ENCODE measurements around the gene SOX10.
"Not testable (repeated sequence)": the region's sequence is repeated elsewhere in the genome, so short reads cannot be mapped to it uniquely, and the experiment has no call there.

SOX10 gene

GRCh38 chr22:37965940-37966664, 18.3 kb downstream of the SOX10 start:
- Mint-ChIP-seq H3K27ac (no peak overlapping the region), H3K4me3 (no peak overlapping the region), H3K27me3 (ENCODE audit: low read depth, poor library complexity) (no peaks in the 10 kb centered on the region), H3K4me1 (peaks cover 4% of the 10 kb centered on the region), H3K9me3 (no peaks in the 10 kb centered on the region), H3K36me3 (ENCODE audit: low read depth) (peaks cover 41% of the 10 kb centered on the region)
- DNase-seq: no peak
- TF ChIP-seq CTCF (IDR thresholded peaks at IDR 0.05): no peak

GRCh38 chr22:37961062-37961461, 23.3 kb downstream of the SOX10 start:
- Mint-ChIP-seq H3K27me3 (ENCODE audit: low read depth, poor library complexity) (no peaks in the 10 kb centered on the region), H3K36me3 (ENCODE audit: low read depth) (peaks cover 53% of the 10 kb centered on the region), H3K4me1 (no peaks in the 10 kb centered on the region), H3K9me3 (no peaks in the 10 kb centered on the region), H3K27ac (no peak overlapping the region), H3K4me3 (no peak overlapping the region)
- no peak for TF ChIP-seq CTCF (IDR thresholded peaks at IDR 0.05)
- DNase-seq: no peak

DNA sequence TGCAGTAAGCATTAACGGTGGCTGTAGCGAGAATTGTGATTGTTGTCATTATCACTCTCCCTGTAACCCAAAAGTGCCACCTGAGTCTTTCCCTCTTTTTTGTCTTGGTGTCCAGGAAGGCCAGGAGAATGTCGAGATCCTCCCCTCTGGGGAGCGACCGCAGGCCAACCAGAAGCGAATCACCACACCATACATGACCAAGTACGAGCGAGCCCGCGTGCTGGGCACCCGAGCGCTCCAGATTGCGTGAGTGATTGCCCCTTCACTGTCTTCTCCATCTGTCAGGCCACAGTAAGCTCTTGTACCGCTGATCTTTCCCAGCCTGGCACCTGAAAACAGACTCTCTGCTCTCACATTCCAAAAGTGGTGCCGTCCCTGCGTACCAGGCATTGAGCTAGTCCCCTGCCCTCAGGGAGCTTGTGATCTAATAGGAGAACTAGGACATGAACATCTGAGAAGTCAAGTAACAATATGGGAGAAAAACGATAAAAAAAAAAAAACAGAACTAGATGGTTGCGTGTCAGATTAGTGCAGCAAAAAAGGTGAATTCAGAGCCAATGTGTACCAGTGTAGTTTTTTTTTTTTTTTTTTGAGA, 25.0 kb downstream of the SOX10 start:
- Mint-ChIP-seq H3K9me3 (no peaks in the 10 kb centered on the region), H3K4me3 (no peak overlapping the region)

GRCh38 chr22:37957232-37957631, 27.1 kb downstream of the SOX10 start:
- peaks cover 61% of the 10 kb centered on the region for H3K36me3 Mint-ChIP-seq (ENCODE audit: low read depth)
- H3K4me3 Mint-ChIP-seq: no peak overlapping the region
- peaks cover 12% of the 10 kb centered on the region for H3K27me3 Mint-ChIP-seq (ENCODE audit: low read depth, poor library complexity)
- H3K9me3 Mint-ChIP-seq: no peaks in the 10 kb centered on the region
- no peak for DNase-seq
- peaks cover 30% of the 10 kb centered on the region for H3K4me1 Mint-ChIP-seq
- no peak overlapping the region for H3K27ac Mint-ChIP-seq
- TF ChIP-seq CTCF (IDR thresholded peaks at IDR 0.05): no peak

More for the DNA sequence above, 25.0 kb downstream of the SOX10 start:
- DNase-seq: no peak
- TF ChIP-seq CTCF (IDR thresholded peaks at IDR 0.05): no peak
- Mint-ChIP-seq H3K27ac (no peak overlapping the region), H3K4me1 (peaks cover 9% of the 10 kb centered on the region), H3K36me3 (ENCODE audit: low read depth) (peaks cover 63% of the 10 kb centered on the region), H3K27me3 (ENCODE audit: low read depth, poor library complexity) (no peaks in the 10 kb centered on the region)

DNA sequence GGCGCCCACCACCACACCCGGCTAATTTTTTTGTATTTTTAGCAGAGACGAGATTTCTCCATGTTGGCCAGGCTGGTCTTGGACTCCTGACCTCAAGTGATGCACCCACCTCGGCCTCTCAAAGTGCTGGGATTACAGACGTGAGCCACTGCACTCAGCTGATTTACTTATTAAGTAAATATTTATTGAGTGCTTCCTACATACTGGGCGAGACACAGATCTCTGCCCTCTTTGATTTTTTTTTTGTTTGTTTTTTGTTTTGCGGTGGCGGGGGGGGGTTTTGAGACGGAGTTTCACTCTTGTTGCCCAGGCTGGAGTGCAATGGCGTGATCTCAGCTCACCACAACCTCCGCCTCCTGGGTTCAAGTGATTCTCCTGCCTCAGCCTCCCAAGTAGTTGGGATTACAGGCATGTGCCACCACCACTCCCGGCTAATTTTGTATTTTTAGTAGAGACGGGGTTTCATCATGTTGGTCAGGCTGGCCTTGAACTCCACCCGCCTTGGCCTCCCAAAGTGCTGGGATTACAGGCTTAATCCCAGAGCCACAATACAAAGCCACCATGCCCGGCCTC, 28.4 kb downstream of the SOX10 start:
- H3K4me3 Mint-ChIP-seq, H3K27ac Mint-ChIP-seq, H3K9me3 Mint-ChIP-seq: not testable (repeated sequence)

DNA sequence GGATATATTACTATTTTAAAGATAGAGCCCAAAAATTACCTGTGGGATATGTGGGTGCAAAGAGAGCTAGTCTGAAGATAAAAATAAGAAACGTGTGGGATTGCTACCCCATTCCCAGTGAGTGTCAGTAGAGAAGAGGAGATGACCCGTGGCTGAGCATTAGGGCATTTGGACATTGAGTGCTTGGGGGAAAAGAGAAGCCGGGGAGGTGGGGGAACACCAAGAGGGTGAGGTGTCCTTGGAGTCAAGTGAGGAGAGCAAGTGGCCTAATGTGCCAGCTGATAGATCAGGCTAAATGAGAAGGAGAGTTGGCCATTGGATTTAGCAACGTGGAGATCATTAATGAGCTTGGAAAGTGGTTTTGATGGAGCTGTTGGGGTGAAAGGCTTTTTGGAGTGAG, 29.7 kb downstream of the SOX10 start:
- no peak overlapping the region for H3K27ac Mint-ChIP-seq
- no peak for TF ChIP-seq CTCF (IDR thresholded peaks at IDR 0.05)

More for the DNA sequence above, 28.4 kb downstream of the SOX10 start:
- peaks cover 40% of the 10 kb centered on the region for H3K4me1 Mint-ChIP-seq
- not testable (repeated sequence) for DNase-seq
- peaks cover 17% of the 10 kb centered on the region for H3K27me3 Mint-ChIP-seq (ENCODE audit: low read depth, poor library complexity)
- peaks cover 48% of the 10 kb centered on the region for H3K36me3 Mint-ChIP-seq (ENCODE audit: low read depth)

More for the DNA sequence above, 29.7 kb downstream of the SOX10 start:
- peak overlapping the region; percentile 98 for H3K4me3 Mint-ChIP-seq
- peaks cover 40% of the 10 kb centered on the region for H3K4me1 Mint-ChIP-seq
- H3K27me3 Mint-ChIP-seq (ENCODE audit: low read depth, poor library complexity): peaks cover 17% of the 10 kb centered on the region
- H3K36me3 Mint-ChIP-seq (ENCODE audit: low read depth): peaks cover 41% of the 10 kb centered on the region
- H3K9me3 Mint-ChIP-seq: no peaks in the 10 kb centered on the region
- DNase-seq: no peak
